SU-DHL-6 (cell line): ENCODE measurements around the gene SERPINB8.

ENCODE experiments used
- CTCF ChIP-seq: fragments of 200-600 bp; sonication (generic); IDR thresholded peaks from one replicate; pipeline ENCODE4 v1.5.1; 2017; ENCODE audit warnings: antibody characterized with exemption, mild to moderate bottlenecking, low read length, moderate library complexity; ENCODE audit not compliant: insufficient read depth, poor library complexity, severe bottlenecking
- EZH2phosphoT487 ChIP-seq: fragments of 200-600 bp; sonication (generic), shearing (Covaris generic); conservative IDR thresholded peaks from 2 replicates; pipeline ENCODE4 v1.6.1; 2018; ENCODE audit warnings: mild to moderate bottlenecking, antibody characterized with exemption, low read length, moderate library complexity, mixed read lengths

- no peak for TF ChIP-seq CTCF
- TF ChIP-seq EZH2phosphoT487, result no peak
Observed at GRCh38 chr18:63997041-63997440, 27.2 kb downstream of the SERPINB8 start.
